ENCODE measurements around the gene DENND5A. TPM values are rescaled to one million over a fixed set of nuclear protein-coding genes. Genes with fewer than 3 reads are reported as not detected.

Gene DENND5A
- total and polyA plus RNA-seq, 9 of the 15 experiments (the other 6 are each of a cell fraction or from before 2014, with no cell fraction given): 11.7 to 130 (median 46.3) TPM

- in situ Hi-C loops (cut with MboI) (no loop called here), intact Hi-C loops (cut with micrococcal nuclease) (loop anchor here (5.0 kb wide), 1 partner anchor 56 kb away; no protein-coding TSS in a partner anchor)
- peaks cover 35% of the 10 kb centered on the region; the same call in 2 of the 3 replicates for H3K36me3 ChIP-seq (ENCODE audit: control insufficient read depth, insufficient read depth, low read length)
- no peaks in the 10 kb centered on the region; the same call in none of the 2 replicates for H4K20me1 ChIP-seq (replicated peaks; ENCODE audit: control insufficient read depth, insufficient read depth, low read length)
- peaks cover 43% of the 10 kb centered on the region for H3K79me2 ChIP-seq (ENCODE audit: control insufficient read depth, insufficient read depth, low read length)
- no peak for ATAC-seq
- no peaks in the 10 kb centered on the region for H3K27me3 ChIP-seq (ENCODE audit: control insufficient read depth in 2 of 2, insufficient read depth in 2 of 2, low read length in 2 of 2)
- FAIRE-seq: no peak
- ChIA-PET POLR2A (interaction anchor here (1.1 to 2.0 kb wide), 2 partner anchors 11 to 253 kb away, joined by 4 to 7 read pairs; no protein-coding TSS in a partner anchor), CTCF (ENCODE audit: low intra/inter-chr PET ratio) (no interaction called here)
- no peak overlapping the region for H3K4me2 ChIP-seq (ENCODE audit: insufficient read depth, low read length)
- H3K4me1 ChIP-seq (replicated peaks in 1 of 2; ENCODE audit: control insufficient read depth in 2 of 2, insufficient read depth in 2 of 2, low read length in 2 of 2): peaks cover 3 to 29% of the 10 kb centered on the region in 2 experiments; a peak in 4 of 5 replicates
- no peak overlapping the region for H2AFZ ChIP-seq (ENCODE audit: low read depth, low read length)
- no peaks in the 10 kb centered on the region for H3K9me1 ChIP-seq (ENCODE audit: control insufficient read depth, insufficient read depth, low read length)
- H3K27ac ChIP-seq (ENCODE audit: extremely low read depth, low read depth, low read length): no peak overlapping the region
- no TSS peak for BruUV-seq (replicated peaks)
- no peak for DNase-seq (ENCODE audit: extremely low read depth in 1 of 4, low spot score in 3 of 4)
- H3K4me3 ChIP-seq: no peak overlapping the region
- H3K9ac ChIP-seq (ENCODE audit: insufficient read depth in 1 of 2, low read depth in 2 of 2, low read length in 2 of 2): no peak overlapping the region
- H3K9me3 ChIP-seq (replicated peaks; ENCODE audit: control insufficient read depth, insufficient read depth, low read depth, low read length): no peaks in the 10 kb centered on the region
- WGBS (ENCODE audit: insufficient coverage, low coverage, missing lambda C conversion rate): 100% methylated on average over 2 of the region's 2 CpGs
- TF ChIP-seq MYBL2 (IDR thresholded peaks at IDR 0.05; ENCODE audit: low read depth) (no peak), MYBL2 (CRISPR knock-in tag; IDR thresholded peaks at IDR 0.05; ENCODE audit: borderline replicate concordance) (no peak), AFF4 (CRISPR knock-in tag; IDR thresholded peaks at IDR 0.05) (no peak), ZBED1 (IDR thresholded peaks at IDR 0.05) (no peak), CEBPZ (IDR thresholded peaks at IDR 0.05; ENCODE audit: borderline replicate concordance, low read depth, low read length) (no peak), HCFC1 (IDR thresholded peaks at IDR 0.05; ENCODE audit: low read depth, low read length) (no peak), BDP1 (IDR thresholded peaks at IDR 0.05; ENCODE audit: insufficient read depth, insufficient read length) (no peak), LEF1 (IDR thresholded peaks at IDR 0.05) (no peak), ZKSCAN8 (CRISPR knock-in tag; IDR thresholded peaks at IDR 0.05) (no peak), TCFL5 (CRISPR knock-in tag; conservative IDR thresholded peaks at IDR 0.05) (no peak), KAT2B (IDR thresholded peaks at IDR 0.05; ENCODE audit: low read depth, low read length) (no peak), ERF (CRISPR knock-in tag; IDR thresholded peaks at IDR 0.05) (no peak)
These were observed 58.7 kb downstream of the DENND5A start for GRCh38 chr11:9206496-9206895.
